H54 (cell line): ENCODE results near the gene PHYKPL.

Experiments
- DNase-seq: peaks from one replicate; pipeline ENCODE4 v3.0.0; 2011; ENCODE audit warnings: low spot score, mixed read lengths; ENCODE audit not compliant: insufficient read length
- FAIRE-seq: peaks from 3 replicates; lab custom pipeline; 2011; peaks lifted over from hg19 to GRCh38; lab: Jason Lieb, UNC
- POLR2A ChIP-seq: IDR thresholded peaks from 2 replicates; pipeline ENCODE4 v1.6.1; 2011; ENCODE audit warnings: low read depth, mild to moderate bottlenecking, low read length

Gene PHYKPL

GRCh38 chr5:178232124-178232919 lies at the start of gene PHYKPL:
PHYKPL (minus strand) TSS chr5:178232802; CDS start chr5:178232550, 252 bp downstream.
- no peak for FAIRE-seq
- TF ChIP-seq POLR2A: peak; percentile 61; the same call in 1 of the 2 replicates
- peak; percentile 82 for DNase-seq

GRCh38 chr5:178282391-178282790 lies 49.8 kb upstream of the PHYKPL start:
- no peak for DNase-seq
- FAIRE-seq: no peak
- TF ChIP-seq POLR2A: no peak

- FAIRE-seq (no peak), DNase-seq (no peak)
- TF ChIP-seq POLR2A: no peak
Measured at GRCh38 chr5:178281331-178281730, 48.7 kb upstream of the PHYKPL start.

GRCh38 chr5:178280631-178281030 lies 48.0 kb upstream of the PHYKPL start:
- no peak for TF ChIP-seq POLR2A
- FAIRE-seq (no peak), DNase-seq (no peak)

GRCh38 chr5:178279723-178280438 lies 47.3 kb upstream of the PHYKPL start:
- TF ChIP-seq POLR2A: no peak
- no peak for FAIRE-seq
- DNase-seq: peak; percentile 86

GRCh38 chr5:178279026-178279722 lies 46.6 kb upstream of the PHYKPL start:
- no peak for DNase-seq
- TF ChIP-seq POLR2A: no peak
- FAIRE-seq: no peak

- DNase-seq: no peak
Measured at GRCh38 chr5:178278358-178279023, 45.9 kb upstream of the PHYKPL start.

GRCh38 chr5:178277866-178278265 lies 45.3 kb upstream of the PHYKPL start:
- FAIRE-seq (no peak), DNase-seq (no peak)
- TF ChIP-seq POLR2A: no peak

More at GRCh38 chr5:178278358-178279023, 45.9 kb upstream of the PHYKPL start:
- no peak for TF ChIP-seq POLR2A
- no peak for FAIRE-seq

- DNase-seq (no peak), FAIRE-seq (no peak)
- TF ChIP-seq POLR2A: no peak
Measured at GRCh38 chr5:178277346-178277745, 44.7 kb upstream of the PHYKPL start.

GRCh38 chr5:178274781-178275537 lies 42.4 kb upstream of the PHYKPL start:
- FAIRE-seq (no peak), DNase-seq (no peak)
- no peak for TF ChIP-seq POLR2A

- no peak for TF ChIP-seq POLR2A
- no peak for FAIRE-seq
- DNase-seq: no peak
Measured at GRCh38 chr5:178273665-178274541, 41.3 kb upstream of the PHYKPL start.

GRCh38 chr5:178273041-178273440 lies 40.4 kb upstream of the PHYKPL start:
- no peak for TF ChIP-seq POLR2A
- no peak for FAIRE-seq
- DNase-seq: no peak

GRCh38 chr5:178272591-178272990 lies 40.0 kb upstream of the PHYKPL start:
- FAIRE-seq (no peak), DNase-seq (no peak)
- TF ChIP-seq POLR2A: no peak
